ENCODE data around the gene PCK1. TPM values are rescaled to one million over a fixed set of nuclear protein-coding genes. Genes with fewer than 3 reads are reported as not detected.

Gene PCK1
- total and polyA plus RNA-seq, 2 of the 13 experiments (the other 11 are each of a cell fraction or from before 2014, with no cell fraction given), result 6.5 to 12.6 TPM

DNA sequence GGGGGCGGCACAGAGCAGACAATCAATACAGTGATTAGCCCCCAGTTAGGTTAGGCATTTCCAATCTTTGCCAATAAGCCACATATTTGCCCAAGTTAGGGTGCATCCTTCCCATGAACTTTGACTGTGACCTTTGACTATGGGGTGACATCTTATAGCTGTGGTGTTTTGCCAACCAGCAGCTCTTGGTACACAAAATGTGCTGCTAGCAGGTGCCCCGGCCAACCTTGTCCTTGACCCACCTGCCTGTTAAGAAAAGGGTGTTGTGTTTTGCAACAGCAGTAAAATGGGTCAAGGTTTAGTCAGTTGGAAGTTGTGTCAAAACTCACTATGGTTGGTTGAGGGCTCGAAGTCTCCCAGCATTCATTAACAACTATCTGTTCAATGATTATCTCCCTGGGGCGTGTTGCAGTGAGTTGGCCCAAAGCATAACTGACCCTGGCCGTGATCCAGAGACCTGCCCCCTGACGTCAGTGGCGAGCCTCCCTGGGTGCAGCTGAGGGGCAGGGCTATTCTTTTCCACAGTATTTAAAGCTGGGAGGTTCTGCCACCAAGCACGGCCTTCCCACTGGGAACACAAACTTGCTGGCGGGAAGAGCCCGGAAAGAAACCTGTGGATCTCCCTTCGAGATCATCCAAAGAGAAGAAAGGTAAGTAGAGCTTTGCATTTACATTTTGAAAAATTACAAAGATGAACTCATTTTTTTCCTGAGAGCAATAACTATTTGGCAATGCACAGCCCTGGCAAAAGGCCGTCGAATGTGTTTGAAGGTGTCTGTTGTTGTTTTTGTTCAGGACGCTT is at the start of gene PCK1 (continued):
- no peak for TF ChIP-seq SRSF4 (IDR thresholded peaks at IDR 0.05; ENCODE audit: low read depth, low read length, poor library complexity, severe bottlenecking)
- peak; percentile 89; the same call in 1 of the 2 replicates for TF ChIP-seq ZKSCAN8 (CRISPR knock-in tag; IDR thresholded peaks at IDR 0.05; ENCODE audit: borderline replicate concordance)
- no peak for TF ChIP-seq PCBP1 (IDR thresholded peaks at IDR 0.05; ENCODE audit: borderline replicate concordance, low read depth, low read length)
- no peak; the same call in 1 of the 2 replicates for TF ChIP-seq DR1 (CRISPR knock-in tag; IDR thresholded peaks at IDR 0.05)
- no peak for TF ChIP-seq ZNF383 (CRISPR knock-in tag; IDR thresholded peaks at IDR 0.05; ENCODE audit: borderline replicate concordance)
- TF ChIP-seq CEBPB (IDR thresholded peaks at IDR 0.05; ENCODE audit: borderline replicate concordance, low read depth, low read length), result peak; percentile 98
- TF ChIP-seq ZFP36L1 (CRISPR knock-in tag; IDR thresholded peaks at IDR 0.05), result 0 out of 2 replicates have a peak, but pooled peaks have one; percentile 76
- TF ChIP-seq CHD2 (IDR thresholded peaks at IDR 0.05; ENCODE audit: low read depth, low read length), result no peak
- TF ChIP-seq SP2 (CRISPR knock-in tag; IDR thresholded peaks at IDR 0.05), result 0 out of 2 replicates have a peak, but pooled peaks have one; percentile 32
- TF ChIP-seq ARNT2 (CRISPR knock-in tag; IDR thresholded peaks at IDR 0.05; ENCODE audit: low read depth), result 0 out of 2 replicates have a peak, but pooled peaks have one; percentile 18
- no peak for TF ChIP-seq HES4 (CRISPR knock-in tag; IDR thresholded peaks at IDR 0.05; ENCODE audit: borderline replicate concordance)
- peak; percentile 90; the same call in 1 of the 2 replicates for TF ChIP-seq ZNF670 (CRISPR knock-in tag; IDR thresholded peaks at IDR 0.05; ENCODE audit: borderline replicate concordance)
- TF ChIP-seq ZNF10 (CRISPR knock-in tag; IDR thresholded peaks at IDR 0.05; ENCODE audit: borderline replicate concordance, low read depth), result no peak
- TF ChIP-seq FLYWCH1 (CRISPR knock-in tag; IDR thresholded peaks at IDR 0.05), result no peak
- no peak for TF ChIP-seq ZBTB46 (CRISPR knock-in tag; IDR thresholded peaks at IDR 0.05; ENCODE audit: borderline replicate concordance)
- TF ChIP-seq KDM6A (CRISPR knock-in tag; IDR thresholded peaks at IDR 0.05; ENCODE audit: low read depth), result peak; percentile 86; the same call in 1 of the 2 replicates
- peak; percentile 92 for TF ChIP-seq ZEB1 (IDR thresholded peaks at IDR 0.05; ENCODE audit: insufficient replicate concordance, low read depth)
- TF ChIP-seq, protein P1, sequence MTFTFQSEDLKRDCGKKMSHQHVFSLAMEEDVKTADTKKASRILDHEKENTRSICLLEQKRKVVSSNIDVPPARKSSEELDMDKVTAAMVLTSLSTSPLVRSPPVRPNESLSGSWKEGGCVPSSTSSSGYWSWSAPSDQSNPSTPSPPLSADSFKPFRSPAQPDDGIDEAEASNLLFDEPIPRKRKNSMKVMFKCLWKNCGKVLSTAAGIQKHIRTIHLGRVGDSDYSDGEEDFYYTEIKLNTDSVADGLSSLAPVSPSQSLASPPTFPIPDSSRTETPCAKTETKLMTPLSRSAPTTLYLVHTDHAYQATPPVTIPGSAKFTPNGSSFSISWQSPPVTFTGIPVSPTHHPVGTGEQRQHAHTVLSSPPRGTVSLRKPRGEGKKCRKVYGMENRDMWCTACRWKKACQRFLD (CRISPR knock-in tag; IDR thresholded peaks at IDR 0.05; ENCODE audit: borderline replicate concordance), result peak; percentile 17; the same call in 1 of the 2 replicates
- TF ChIP-seq YY1 (IDR thresholded peaks at IDR 0.05; ENCODE audit: insufficient read depth, insufficient replicate concordance, low read depth, low read length), result peak; percentile 61
- peak; percentile 73; the same call in 1 of the 2 replicates for TF ChIP-seq ZNF629 (CRISPR knock-in tag; conservative IDR thresholded peaks at IDR 0.05)
- TF ChIP-seq FIP1L1 (IDR thresholded peaks at IDR 0.05; ENCODE audit: borderline replicate concordance, insufficient read depth, low read depth, low read length), result no peak
- peak; percentile 46 for TF ChIP-seq HNRNPUL1 (IDR thresholded peaks at IDR 0.05; ENCODE audit: low read depth, low read length)
- no peak for TF ChIP-seq HOXA7 (CRISPR knock-in tag; IDR thresholded peaks at IDR 0.05)
- TF ChIP-seq, protein P2, sequence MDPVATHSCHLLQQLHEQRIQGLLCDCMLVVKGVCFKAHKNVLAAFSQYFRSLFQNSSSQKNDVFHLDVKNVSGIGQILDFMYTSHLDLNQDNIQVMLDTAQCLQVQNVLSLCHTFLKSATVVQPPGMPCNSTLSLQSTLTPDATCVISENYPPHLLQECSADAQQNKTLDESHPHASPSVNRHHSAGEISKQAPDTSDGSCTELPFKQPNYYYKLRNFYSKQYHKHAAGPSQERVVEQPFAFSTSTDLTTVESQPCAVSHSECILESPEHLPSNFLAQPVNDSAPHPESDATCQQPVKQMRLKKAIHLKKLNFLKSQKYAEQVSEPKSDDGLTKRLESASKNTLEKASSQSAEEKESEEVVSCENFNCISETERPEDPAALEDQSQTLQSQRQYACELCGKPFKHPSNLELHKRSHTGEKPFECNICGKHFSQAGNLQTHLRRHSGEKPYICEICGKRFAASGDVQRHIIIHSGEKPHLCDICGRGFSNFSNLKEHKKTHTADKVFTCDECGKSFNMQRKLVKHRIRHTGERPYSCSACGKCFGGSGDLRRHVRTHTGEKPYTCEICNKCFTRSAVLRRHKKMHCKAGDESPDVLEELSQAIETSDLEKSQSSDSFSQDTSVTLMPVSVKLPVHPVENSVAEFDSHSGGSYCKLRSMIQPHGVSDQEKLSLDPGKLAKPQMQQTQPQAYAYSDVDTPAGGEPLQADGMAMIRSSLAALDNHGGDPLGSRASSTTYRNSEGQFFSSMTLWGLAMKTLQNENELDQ (CRISPR knock-in tag; IDR thresholded peaks at IDR 0.05; ENCODE audit: borderline replicate concordance), result no peak
